Neutrophil (primary cell): Measurements from ENCODE around the gene HDAC3.

Source experiments
- H3K27ac ChIP-seq: fragments of 200-600 bp; sonication (generic); 2 replicates; pipeline ENCODE4 v1.5.1; 2016; ENCODE audit warnings: mild to moderate bottlenecking, moderate library complexity
- H3K27me3 ChIP-seq: fragments of 200-600 bp; sonication (generic); 2 replicates; pipeline ENCODE4 v1.6.0; 2016; ENCODE audit warnings: mild to moderate bottlenecking
- H3K36me3 ChIP-seq: fragments of 200-600 bp; sonication (generic); 2 replicates; pipeline ENCODE4 v1.5.1; 2017
- H3K4me1 ChIP-seq, 2 experiments: fragments of 200-600 bp in 1 of 2; sonication (generic) in 1 of 2; 1 replicate in 1 of 2; 2 replicates in 1 of 2; pipeline versions ENCODE4 v1.5.1 to v1.6.1; 2013 to 2016; ENCODE audit warnings: low read depth in 1 of 2, low read length in 1 of 2, mild to moderate bottlenecking in 1 of 2, moderate library complexity in 1 of 2; ENCODE audit not compliant: control insufficient read depth in 1 of 2, insufficient read depth in 1 of 2
- H3K4me3 ChIP-seq, 2 experiments: fragments of 200-600 bp in 1 of 2; sonication (generic) in 1 of 2; 1 replicate in 1 of 2; 2 replicates in 1 of 2; pipeline ENCODE4 v1.5.1; 2013 to 2016; ENCODE audit warnings: low read depth in 1 of 2, low read length in 1 of 2, mild to moderate bottlenecking in 1 of 2, moderate library complexity in 1 of 2
- H3K9me3 ChIP-seq: fragments of 200-600 bp; sonication (generic); 2 replicates; pipeline ENCODE4 v1.5.1; 2016
- CTCF ChIP-seq: fragments of 200-600 bp; sonication (generic); IDR thresholded peaks from 2 replicates; pipeline ENCODE4 v1.5.1; 2016; ENCODE audit warnings: antibody characterized with exemption

Gene HDAC3

GRCh38 chr5:141636413-141637122, at the start of gene HDAC3, which contains the start of gene RELL2:
TSS of gene HDAC3 (minus strand) at chr5:141636849. CDS start at chr5:141636790, 59 bp downstream.
TSS of gene RELL2 (plus strand) at chr5:141636997. CDS start at chr5:141638226, 1,229 bp downstream.
- Histone ChIP-seq H3K27ac (peak within 1 kb of the TSS; percentile 73), H3K27me3 (peaks cover 15% of the 10 kb centered on the region), H3K36me3 (peaks cover 27% of the 10 kb centered on the region), H3K9me3 (no peaks in the 10 kb centered on the region), H3K4me1 (peaks cover 25 to 27% of the 10 kb centered on the region in 2 experiments), H3K4me3 (peak within 1 kb of the TSS; percentile 81 to 99)
- TF ChIP-seq CTCF: peak; percentile 49

- H3K4me3 ChIP-seq: no peak overlapping the region
- no peaks in the 10 kb centered on the region for H3K27me3 ChIP-seq
- H3K27ac ChIP-seq: peak overlapping the region; percentile 99
- H3K4me1 ChIP-seq: peaks cover 42 to 47% of the 10 kb centered on the region in 2 experiments
- no peaks in the 10 kb centered on the region for H3K36me3 ChIP-seq
- TF ChIP-seq CTCF: no peak
- H3K9me3 ChIP-seq: no peaks in the 10 kb centered on the region
These were observed 48.9 kb upstream of the HDAC3 start for GRCh38 chr5:141685591-141685990.

GRCh38 chr5:141683596-141684141, 47.0 kb upstream of the HDAC3 start:
- H3K4me3 ChIP-seq: peak overlapping the region; percentile 96 to 98
- no peak for TF ChIP-seq CTCF
- H3K4me1 ChIP-seq: peaks cover 57 to 61% of the 10 kb centered on the region in 2 experiments
- H3K27ac ChIP-seq: peak overlapping the region; percentile 99
- peaks cover 16% of the 10 kb centered on the region for H3K36me3 ChIP-seq
- H3K27me3 ChIP-seq: no peaks in the 10 kb centered on the region
- H3K9me3 ChIP-seq: no peaks in the 10 kb centered on the region

GRCh38 chr5:141681695-141682641, 45.3 kb upstream of the HDAC3 start, which contains the start of gene ARAP3:
TSS of gene ARAP3 (minus strand) at chr5:141682230. CDS start at chr5:141680486, 1,744 bp downstream.
- no peak for TF ChIP-seq CTCF
- H3K36me3 ChIP-seq: peaks cover 32% of the 10 kb centered on the region
- peak within 1 kb of the TSS; percentile 99 for H3K27ac ChIP-seq
- H3K4me1 ChIP-seq: peaks cover 57 to 61% of the 10 kb centered on the region in 2 experiments
- H3K9me3 ChIP-seq: no peaks in the 10 kb centered on the region
- no peaks in the 10 kb centered on the region for H3K27me3 ChIP-seq
- H3K4me3 ChIP-seq: peak within 1 kb of the TSS; percentile 96 to 98

- peak overlapping the region; percentile 96 to 98 for H3K4me3 ChIP-seq
- H3K27ac ChIP-seq: peak overlapping the region; percentile 99
- H3K4me1 ChIP-seq: peaks cover 57 to 61% of the 10 kb centered on the region in 2 experiments
- H3K9me3 ChIP-seq: no peaks in the 10 kb centered on the region
- H3K36me3 ChIP-seq: peaks cover 39% of the 10 kb centered on the region
- H3K27me3 ChIP-seq: no peaks in the 10 kb centered on the region
- TF ChIP-seq CTCF: no peak
These were observed 44.6 kb upstream of the HDAC3 start for GRCh38 chr5:141681295-141681694.
